ENCODE results near the gene ABHD17A.

DNA sequence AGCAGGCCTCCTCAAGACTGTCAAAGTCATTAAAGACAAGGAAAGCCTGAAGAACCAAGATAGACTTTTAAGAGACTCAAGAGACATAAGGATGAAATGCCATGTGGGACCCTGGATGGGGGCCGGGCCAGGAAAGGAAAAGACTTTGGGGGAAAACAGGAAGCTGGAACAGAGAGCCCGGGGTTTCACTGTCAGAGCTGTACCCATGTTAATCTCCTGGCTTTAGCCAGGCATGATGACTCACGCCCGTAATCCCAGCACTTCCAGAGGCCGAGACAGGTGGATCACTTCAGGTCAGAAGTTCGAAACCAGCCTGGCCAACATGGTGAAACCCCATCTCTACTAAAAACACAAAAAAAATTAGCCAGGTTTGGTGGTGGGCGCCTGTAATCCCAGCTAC lies 16.3 kb downstream of the ABHD17A start:
- no peak for TF ChIP-seq GATA2 (IDR thresholded peaks at IDR 0.05; ENCODE audit: low read depth, low read length)
- TF ChIP-seq GATA3 (IDR thresholded peaks at IDR 0.05; ENCODE audit: low read depth, low read length): no peak
